HUES48 (cell line): ENCODE results near the gene CPA5.

ENCODE experiments used
- H3K27ac ChIP-seq: one replicate; pipeline ENCODE4 v1.7.0; 2013; ENCODE audit warnings: low read depth, low read length, inconsistent platforms
- H3K27me3 ChIP-seq: 2 replicates; pipeline ENCODE4 v1.6.1; 2013; ENCODE audit warnings: mild to moderate bottlenecking, low read length; ENCODE audit not compliant: control insufficient read depth, insufficient read depth
- H3K36me3 ChIP-seq: 2 replicates; pipeline ENCODE4 v1.6.1; 2013; ENCODE audit warnings: low read length; ENCODE audit not compliant: control insufficient read depth, insufficient read depth
- H3K4me1 ChIP-seq: 2 replicates; pipeline ENCODE4 v1.6.1; 2013; ENCODE audit warnings: mild to moderate bottlenecking, low read length; ENCODE audit not compliant: control insufficient read depth, insufficient read depth
- H3K4me3 ChIP-seq: 2 replicates; pipeline ENCODE4 v1.5.1; 2013; ENCODE audit warnings: mild to moderate bottlenecking, low read depth, low read length
- H3K9ac ChIP-seq: 2 replicates; pipeline ENCODE4 v1.6.1; 2013; ENCODE audit warnings: mild to moderate bottlenecking, low read depth, low read length, moderate library complexity
- H3K9me3 ChIP-seq: 2 replicates; pipeline ENCODE4 v1.6.1; 2013; ENCODE audit warnings: low read length; ENCODE audit not compliant: control insufficient read depth, insufficient read depth

Gene CPA5

GRCh38 chr7:130344271-130344866 lies at the start of gene CPA5:
Gene CPA5 (plus strand): TSS chr7:130344816. CDS start chr7:130346486, 1,670 bp downstream.
- H3K4me1 ChIP-seq = peaks cover 19% of the 10 kb centered on the region
- no peak within 1 kb of the TSS for H3K9ac ChIP-seq
- H3K36me3 ChIP-seq = no peaks in the 10 kb centered on the region
- H3K9me3 ChIP-seq = no peaks in the 10 kb centered on the region
- no peaks in the 10 kb centered on the region for H3K27me3 ChIP-seq
- no peak within 1 kb of the TSS for H3K27ac ChIP-seq
- H3K4me3 ChIP-seq = no peak within 1 kb of the TSS

GRCh38 chr7:130296221-130296951 lies 48.2 kb upstream of the CPA5 start:
- no peak overlapping the region for H3K9ac ChIP-seq
- H3K36me3 ChIP-seq = no peaks in the 10 kb centered on the region
- H3K4me1 ChIP-seq = no peaks in the 10 kb centered on the region
- H3K4me3 ChIP-seq = no peak overlapping the region
- H3K27me3 ChIP-seq = no peaks in the 10 kb centered on the region
- no peak overlapping the region for H3K27ac ChIP-seq
- H3K9me3 ChIP-seq = no peaks in the 10 kb centered on the region

GRCh38 chr7:130297628-130298543 lies 46.7 kb upstream of the CPA5 start:
- Histone ChIP-seq H3K9ac (no peak overlapping the region), H3K9me3 (no peaks in the 10 kb centered on the region), H3K4me3 (no peak overlapping the region), H3K36me3 (no peaks in the 10 kb centered on the region), H3K27me3 (no peaks in the 10 kb centered on the region), H3K27ac (no peak overlapping the region), H3K4me1 (no peaks in the 10 kb centered on the region)

- H3K4me3 ChIP-seq = no peak overlapping the region
- H3K9me3 ChIP-seq = no peaks in the 10 kb centered on the region
- H3K9ac ChIP-seq = no peak overlapping the region
Observed at GRCh38 chr7:130298544-130299326, 45.9 kb upstream of the CPA5 start.

GRCh38 chr7:130299866-130300265 lies 44.8 kb upstream of the CPA5 start:
- Histone ChIP-seq H3K36me3 (no peaks in the 10 kb centered on the region), H3K4me3 (no peak overlapping the region), H3K27me3 (no peaks in the 10 kb centered on the region), H3K9me3 (no peaks in the 10 kb centered on the region), H3K27ac (no peak overlapping the region), H3K9ac (no peak overlapping the region), H3K4me1 (no peaks in the 10 kb centered on the region)

More at GRCh38 chr7:130298544-130299326, 45.9 kb upstream of the CPA5 start:
- no peak overlapping the region for H3K27ac ChIP-seq
- H3K27me3 ChIP-seq = no peaks in the 10 kb centered on the region
- no peaks in the 10 kb centered on the region for H3K4me1 ChIP-seq
- H3K36me3 ChIP-seq = no peaks in the 10 kb centered on the region

- Histone ChIP-seq H3K9me3 (no peaks in the 10 kb centered on the region), H3K4me1 (no peaks in the 10 kb centered on the region), H3K4me3 (no peak overlapping the region), H3K27me3 (no peaks in the 10 kb centered on the region), H3K36me3 (no peaks in the 10 kb centered on the region), H3K27ac (no peak overlapping the region), H3K9ac (no peak overlapping the region)
Observed at GRCh38 chr7:130301501-130302020, 43.1 kb upstream of the CPA5 start.

GRCh38 chr7:130302649-130303048 lies 42.0 kb upstream of the CPA5 start:
- Histone ChIP-seq H3K27ac (no peak overlapping the region), H3K9me3 (no peaks in the 10 kb centered on the region), H3K4me3 (no peak overlapping the region), H3K9ac (no peak overlapping the region), H3K36me3 (no peaks in the 10 kb centered on the region), H3K27me3 (no peaks in the 10 kb centered on the region), H3K4me1 (no peaks in the 10 kb centered on the region)

GRCh38 chr7:130303127-130303526 lies 41.5 kb upstream of the CPA5 start:
- H3K27me3 ChIP-seq = no peaks in the 10 kb centered on the region
- no peak overlapping the region for H3K4me3 ChIP-seq
- no peaks in the 10 kb centered on the region for H3K36me3 ChIP-seq
- H3K4me1 ChIP-seq = no peaks in the 10 kb centered on the region
- H3K27ac ChIP-seq = no peak overlapping the region
- no peak overlapping the region for H3K9ac ChIP-seq
- H3K9me3 ChIP-seq = no peaks in the 10 kb centered on the region

- Histone ChIP-seq H3K9ac (no peak overlapping the region), H3K4me1 (no peaks in the 10 kb centered on the region), H3K27ac (no peak overlapping the region), H3K4me3 (no peak overlapping the region), H3K9me3 (no peaks in the 10 kb centered on the region), H3K36me3 (no peaks in the 10 kb centered on the region), H3K27me3 (no peaks in the 10 kb centered on the region)
Observed at GRCh38 chr7:130303551-130303950, 41.1 kb upstream of the CPA5 start.

GRCh38 chr7:130303982-130304381 lies 40.6 kb upstream of the CPA5 start:
- Histone ChIP-seq H3K4me3 (no peak overlapping the region), H3K9me3 (no peaks in the 10 kb centered on the region), H3K27ac (no peak overlapping the region), H3K27me3 (no peaks in the 10 kb centered on the region), H3K4me1 (no peaks in the 10 kb centered on the region), H3K9ac (no peak overlapping the region), H3K36me3 (no peaks in the 10 kb centered on the region)
